Stimulated activated naive CD8-positive, alpha-beta T cell treated with anti-CD3 and anti-CD28 coated beads, Interleukin-15, amount 100 ng/mL, for 72 hours (primary cell): ENCODE measurements around the gene ETFA.
"Not testable (repeated sequence)": the region's sequence is repeated elsewhere in the genome, so short reads cannot be mapped to it uniquely, and the experiment has no call there.

Experiments used
- ATAC-seq: fragments of 150-1000 bp; cut with Tn5 transposase; 2 replicates; pipeline ENCODE4 v1.10.0; 2021; ENCODE audit warnings: mild to moderate bottlenecking, moderate library complexity
- DNase-seq, 2 donors: peaks; one replicate each; pipeline ENCODE4 v3.0.0; 2021 to 2022
- H3K27ac Mint-ChIP-seq, 2 donors: one replicate each; pipeline ENCODE4 v1.8.0; 2022; ENCODE audit warnings: mild to moderate bottlenecking in 2 of 2, mixed read lengths in 2 of 2, moderate library complexity in 2 of 2
- H3K27me3 Mint-ChIP-seq: one replicate; pipeline ENCODE4 v1.8.0; 2022; ENCODE audit warnings: mixed read lengths
- H3K4me1 Mint-ChIP-seq: one replicate; pipeline ENCODE4 v1.8.0; 2022; ENCODE audit warnings: mild to moderate bottlenecking, mixed read lengths
- H3K4me3 Mint-ChIP-seq, 2 donors: one replicate each; pipeline ENCODE4 v1.8.0; 2022; ENCODE audit warnings: mild to moderate bottlenecking in 2 of 2, mixed read lengths in 2 of 2, moderate library complexity in 1 of 2
- H3K9me3 Mint-ChIP-seq, 2 donors: one replicate each; pipeline ENCODE4 v1.8.0; 2022; ENCODE audit warnings: mixed read lengths in 2 of 2

ETFA gene

DNA sequence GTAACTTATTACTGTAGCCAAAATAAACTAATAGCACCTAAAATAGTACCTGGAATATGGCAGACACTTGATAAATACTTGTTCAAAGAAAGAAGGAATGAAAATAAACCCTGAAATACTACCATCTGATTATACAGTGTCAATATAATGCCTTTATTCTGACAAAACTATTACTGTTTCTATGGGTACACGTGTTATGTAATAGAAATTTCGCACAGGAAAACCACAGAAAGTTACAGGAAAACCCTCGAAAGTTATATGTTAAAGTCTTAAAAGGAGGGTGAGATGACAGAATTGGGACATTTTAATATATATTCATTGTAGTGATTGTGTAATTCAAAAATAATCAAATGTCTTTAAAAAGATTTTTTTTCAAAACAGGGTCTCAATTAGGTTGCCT, 28.8 kb downstream of the ETFA start:
- DNase-seq (no peak), ATAC-seq (no peak)
- H3K4me1 Mint-ChIP-seq, result peaks cover 23% of the 10 kb centered on the region
- no peak overlapping the region for H3K4me3 Mint-ChIP-seq
- H3K27me3 Mint-ChIP-seq, result no peaks in the 10 kb centered on the region
- H3K27ac Mint-ChIP-seq, result no peak overlapping the region
- H3K9me3 Mint-ChIP-seq, result no peaks in the 10 kb centered on the region

DNA sequence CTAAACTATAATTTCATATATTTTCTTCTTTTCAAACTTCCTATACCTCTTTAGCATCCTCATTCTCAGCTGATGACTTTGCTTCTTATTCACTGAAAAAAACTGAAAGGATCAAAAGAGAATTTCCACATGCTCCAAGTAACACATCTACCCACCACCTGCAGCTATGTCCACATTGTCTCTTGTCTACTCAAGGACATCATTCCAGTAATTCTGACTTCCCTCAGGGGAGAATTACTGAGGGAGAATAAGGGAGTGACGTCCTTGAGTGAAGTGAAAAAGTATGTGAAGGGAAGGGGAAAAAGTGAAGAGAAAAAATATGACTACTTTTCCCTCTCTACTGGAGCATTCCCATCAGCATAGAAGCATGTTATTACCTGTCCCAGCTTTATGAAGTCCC, 32.6 kb downstream of the ETFA start:
- Mint-ChIP-seq H3K4me1 (peaks cover 8% of the 10 kb centered on the region), H3K27me3 (no peaks in the 10 kb centered on the region), H3K27ac (peak overlapping the region in 1 of 2 donors; percentile 59), H3K9me3 (no peaks in the 10 kb centered on the region), H3K4me3 (no peak overlapping the region)
- DNase-seq (no peak), ATAC-seq (no peak)

DNA sequence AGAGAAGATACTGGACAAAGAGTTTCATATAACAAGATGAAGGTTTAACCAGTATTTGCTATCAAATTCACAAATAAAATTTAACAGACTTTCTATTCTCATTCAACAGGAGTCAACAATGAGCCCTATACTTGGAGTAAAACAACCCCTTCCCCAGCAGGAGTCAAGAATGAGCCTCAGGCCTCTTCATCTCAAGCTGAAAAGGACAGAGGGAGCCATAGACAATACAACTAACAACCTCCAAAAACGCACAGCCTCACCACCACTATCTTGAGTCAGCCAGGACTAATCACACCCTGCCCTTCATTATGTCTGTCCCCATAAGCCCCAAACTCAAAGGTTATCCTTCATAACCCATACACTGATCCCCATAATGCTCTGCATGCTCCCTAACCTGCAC, 36.4 kb downstream of the ETFA start:
- DNase-seq (no peak), ATAC-seq (no peak)
- Mint-ChIP-seq H3K9me3 (no peaks in the 10 kb centered on the region), H3K4me3 (no peak overlapping the region), H3K4me1 (no peaks in the 10 kb centered on the region), H3K27me3 (no peaks in the 10 kb centered on the region), H3K27ac (no peak overlapping the region)

DNA sequence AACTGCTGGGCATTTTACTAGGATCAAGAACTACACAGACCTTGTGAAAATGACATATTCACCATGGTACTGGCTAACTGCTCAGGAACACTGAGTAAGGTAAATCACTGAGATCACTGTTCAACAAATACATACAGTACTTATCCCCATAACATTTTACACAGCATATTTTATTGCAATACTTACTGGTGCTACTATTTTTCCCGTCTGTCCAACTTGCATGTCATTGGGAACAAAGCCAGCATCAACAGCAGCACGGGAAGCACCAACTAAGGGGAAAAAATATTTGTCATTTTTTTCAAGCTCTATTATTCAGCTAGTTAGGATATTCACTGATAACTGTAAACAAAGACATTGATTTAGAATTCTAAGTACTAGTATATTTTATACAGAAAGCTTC, 37.0 kb downstream of the ETFA start:
- Mint-ChIP-seq H3K9me3 (peaks cover 0 to 4% of the 10 kb centered on the region in 2 donors), H3K4me1 (no peaks in the 10 kb centered on the region), H3K27ac (no peak overlapping the region), H3K4me3 (no peak overlapping the region), H3K27me3 (no peaks in the 10 kb centered on the region)
- no peak for ATAC-seq
- DNase-seq, result no peak

DNA sequence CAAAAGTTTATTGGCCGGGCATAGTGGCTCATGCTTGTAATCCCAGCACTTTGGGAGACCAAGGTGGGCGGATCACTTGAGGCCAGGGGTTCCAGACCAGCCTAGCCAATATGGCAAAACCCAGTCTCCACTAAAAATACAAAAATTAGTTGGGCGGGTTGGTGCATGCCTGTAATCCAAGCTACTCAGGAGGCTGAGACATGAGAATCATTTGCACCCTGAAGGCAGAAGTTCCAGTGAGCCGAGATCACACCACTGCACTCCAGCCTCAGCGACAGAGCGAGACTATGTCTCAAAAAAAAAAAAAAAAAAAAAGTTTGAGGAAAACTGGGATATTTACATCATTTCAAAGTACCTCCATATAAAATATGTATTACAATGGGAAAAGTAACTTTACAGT, 40.4 kb downstream of the ETFA start:
- Mint-ChIP-seq H3K27ac (no peak overlapping the region), H3K4me1 (no peaks in the 10 kb centered on the region), H3K9me3 (peaks cover 4 to 14% of the 10 kb centered on the region in 2 donors), H3K4me3 (no peak overlapping the region), H3K27me3 (no peaks in the 10 kb centered on the region)
- ATAC-seq (no peak), DNase-seq (no peak)

DNA sequence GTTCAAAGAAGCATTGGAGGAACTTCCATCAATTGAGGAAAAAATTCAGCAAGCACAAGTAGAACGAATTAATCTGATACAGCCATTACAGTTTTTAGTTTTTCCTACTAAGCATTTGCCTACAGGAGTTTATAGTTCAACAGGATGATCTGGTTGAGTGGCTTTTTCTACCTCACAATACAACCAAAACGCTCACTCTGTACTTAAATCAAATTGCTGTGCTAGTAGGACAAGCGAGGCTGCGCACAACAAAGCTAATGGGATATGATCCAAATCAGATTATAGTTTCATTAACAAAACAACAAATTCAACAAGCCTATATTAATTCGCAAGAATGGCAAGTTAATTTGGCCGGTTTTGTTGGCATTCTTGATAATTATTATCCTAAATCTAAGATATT, 44.2 kb downstream of the ETFA start:
- no peak overlapping the region for H3K4me3 Mint-ChIP-seq
- H3K9me3 Mint-ChIP-seq, result peaks cover 15 to 46% of the 10 kb centered on the region in 2 donors
- no peaks in the 10 kb centered on the region for H3K4me1 Mint-ChIP-seq
- no peaks in the 10 kb centered on the region for H3K27me3 Mint-ChIP-seq
- H3K27ac Mint-ChIP-seq, result no peak overlapping the region
- no peak for ATAC-seq
- DNase-seq, result no peak

DNA sequence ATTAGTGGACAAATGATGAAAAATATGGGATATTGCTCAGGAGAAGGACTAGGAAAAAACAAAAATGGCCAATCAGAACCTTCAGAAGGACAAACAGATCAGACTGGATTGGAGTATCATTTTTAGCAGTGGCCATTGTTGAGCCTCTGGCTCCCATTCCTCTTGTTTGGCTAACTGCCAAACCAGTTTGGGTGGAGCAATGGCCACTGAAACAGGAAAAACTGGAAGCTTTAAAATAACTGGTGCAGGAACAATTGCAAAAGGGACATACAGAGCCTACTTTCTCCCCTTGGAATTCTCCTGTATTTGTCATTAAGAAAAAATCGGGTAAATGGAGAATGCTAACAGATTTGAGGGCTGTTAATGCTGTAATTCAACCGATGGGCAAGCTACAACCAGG, 45.5 kb downstream of the ETFA start:
- DNase-seq, H3K4me3 Mint-ChIP-seq, ATAC-seq, H3K27me3 Mint-ChIP-seq, H3K27ac Mint-ChIP-seq, H3K4me1 Mint-ChIP-seq: not testable (repeated sequence)
- H3K9me3 Mint-ChIP-seq, result peaks cover 15 to 46% of the 10 kb centered on the region in 2 donors

DNA sequence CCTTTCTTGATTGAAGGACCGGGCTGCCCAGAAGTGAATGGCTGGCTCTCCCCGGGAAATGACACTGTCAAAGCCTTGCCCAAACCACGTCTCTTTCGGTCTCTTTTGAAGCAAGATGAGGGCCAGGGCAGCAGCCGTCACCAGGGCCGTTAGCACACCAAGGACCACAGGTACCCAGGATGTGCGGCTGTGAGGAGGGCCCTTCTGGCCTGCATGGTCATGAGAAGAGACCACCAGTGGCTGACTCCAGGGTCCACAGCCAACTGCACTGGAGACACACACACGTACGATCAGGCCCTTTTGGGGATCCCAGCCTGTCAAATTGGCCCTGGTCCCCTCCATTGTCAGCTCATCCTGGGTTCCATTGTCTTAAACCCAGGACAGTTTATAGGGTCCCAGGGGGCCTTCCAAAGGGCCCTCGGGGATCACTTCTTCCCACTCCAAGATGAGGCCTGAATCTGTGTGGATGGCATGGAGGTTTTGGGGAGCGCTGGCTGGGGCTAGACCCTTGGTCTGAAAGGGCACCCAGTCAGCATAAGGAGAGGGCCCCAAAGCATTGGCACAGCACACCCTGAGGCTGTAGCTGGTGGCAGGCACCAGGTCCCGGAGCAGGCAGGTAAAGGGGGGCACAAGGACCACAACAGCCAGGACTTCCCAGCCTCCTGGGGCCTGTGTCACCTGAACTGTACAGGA, 50.9 kb downstream of the ETFA start:
- Mint-ChIP-seq H3K27me3 (no peaks in the 10 kb centered on the region), H3K9me3 (peaks cover 11 to 27% of the 10 kb centered on the region in 2 donors), H3K4me1 (no peaks in the 10 kb centered on the region), H3K27ac (peak overlapping the region in 1 of 2 donors; percentile 12), H3K4me3 (no peak overlapping the region)
- DNase-seq, result no peak
- no peak for ATAC-seq

DNA sequence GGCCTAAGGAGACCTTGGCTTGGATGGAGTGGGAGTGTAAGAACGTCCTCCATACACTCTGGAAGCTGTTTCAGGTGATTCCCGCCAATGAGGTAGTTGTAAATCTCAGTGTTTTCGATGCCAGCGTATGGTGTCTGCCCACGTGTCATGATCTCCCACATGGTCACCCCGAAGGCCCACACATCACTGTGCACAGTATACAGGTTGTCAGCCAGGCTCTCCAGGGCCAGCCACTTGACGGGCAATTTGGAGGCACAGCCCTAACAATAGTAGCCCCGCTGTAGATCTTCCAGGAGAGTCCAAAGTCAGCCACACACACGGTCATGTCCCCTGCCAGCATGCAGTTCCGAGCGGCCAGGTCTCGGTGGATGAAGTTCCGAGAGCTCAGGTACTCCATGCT, 51.9 kb downstream of the ETFA start:
- no peaks in the 10 kb centered on the region for H3K27me3 Mint-ChIP-seq
- no peak overlapping the region for H3K4me3 Mint-ChIP-seq
- no peak for ATAC-seq

DNA sequence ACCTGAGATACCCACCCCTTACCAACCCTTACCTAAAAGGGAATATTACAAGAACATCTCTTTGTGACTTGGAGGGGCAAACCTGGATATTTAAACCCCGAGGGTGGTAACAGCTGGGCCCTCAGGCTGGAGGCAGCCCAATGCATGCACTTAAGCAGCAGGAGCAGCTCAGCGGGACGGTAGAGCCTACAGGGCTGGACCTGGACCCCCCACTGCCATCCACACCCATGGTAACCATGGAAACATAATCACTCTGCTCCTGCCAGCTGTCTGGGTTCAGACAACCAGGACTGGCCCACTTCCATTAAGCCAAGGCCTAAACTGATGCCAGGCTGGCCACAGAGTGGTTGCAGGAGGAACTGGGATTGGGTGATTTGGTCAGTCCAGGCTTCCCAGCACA, 52.8 kb downstream of the ETFA start:
- Mint-ChIP-seq H3K4me3 (no peak overlapping the region), H3K9me3 (peaks cover 8 to 9% of the 10 kb centered on the region in 2 donors), H3K27me3 (no peaks in the 10 kb centered on the region), H3K27ac (no peak overlapping the region), H3K4me1 (no peaks in the 10 kb centered on the region)
- no peak for DNase-seq
- ATAC-seq, result no peak

More for the DNA sequence above, 51.9 kb downstream of the ETFA start:
- no peak for DNase-seq
- H3K9me3 Mint-ChIP-seq, result peaks cover 11 to 19% of the 10 kb centered on the region in 2 donors
- H3K4me1 Mint-ChIP-seq, result no peaks in the 10 kb centered on the region
- peak overlapping the region in 1 of 2 donors; percentile 89 for H3K27ac Mint-ChIP-seq

DNA sequence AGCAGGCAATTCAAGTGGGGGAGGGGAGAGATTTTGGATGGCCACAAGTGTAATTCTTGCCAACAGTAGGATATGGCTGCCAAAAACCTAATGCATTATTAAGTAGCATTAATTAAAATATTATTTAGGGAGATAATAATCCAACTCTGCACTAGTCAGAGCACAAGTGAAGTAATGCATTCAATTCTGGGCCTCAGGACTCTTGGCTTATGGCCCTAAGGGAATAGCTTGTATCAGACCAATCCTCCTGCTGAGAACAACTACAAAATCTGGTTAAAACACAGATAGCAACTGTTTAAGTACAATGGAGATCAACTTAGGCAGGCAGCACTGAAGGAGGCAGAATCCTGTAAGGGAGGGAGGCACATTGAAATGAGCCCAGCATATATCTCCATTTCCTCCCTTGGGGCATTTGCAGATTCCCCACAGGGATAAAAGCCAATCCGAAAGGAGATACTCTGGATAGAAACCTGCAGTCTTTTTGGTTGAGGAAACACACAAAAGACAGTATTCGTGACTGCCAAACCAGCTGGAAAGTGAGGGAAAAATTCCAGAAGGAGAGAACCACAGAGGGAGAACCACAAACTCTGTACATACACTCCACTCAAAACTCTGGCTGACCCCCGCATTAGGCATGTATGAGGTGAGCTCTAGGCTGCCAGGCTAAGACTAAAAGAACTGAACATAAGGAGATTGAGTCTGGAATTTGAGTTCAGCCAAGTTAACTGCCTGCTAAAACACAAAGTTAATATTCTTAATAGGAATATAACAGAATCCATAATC, 57.4 kb downstream of the ETFA start:
- Mint-ChIP-seq H3K4me1 (no peaks in the 10 kb centered on the region), H3K27ac (no peak overlapping the region), H3K4me3 (no peak overlapping the region), H3K9me3 (no peaks in the 10 kb centered on the region), H3K27me3 (no peaks in the 10 kb centered on the region)
- no peak for DNase-seq
- no peak for ATAC-seq

DNA sequence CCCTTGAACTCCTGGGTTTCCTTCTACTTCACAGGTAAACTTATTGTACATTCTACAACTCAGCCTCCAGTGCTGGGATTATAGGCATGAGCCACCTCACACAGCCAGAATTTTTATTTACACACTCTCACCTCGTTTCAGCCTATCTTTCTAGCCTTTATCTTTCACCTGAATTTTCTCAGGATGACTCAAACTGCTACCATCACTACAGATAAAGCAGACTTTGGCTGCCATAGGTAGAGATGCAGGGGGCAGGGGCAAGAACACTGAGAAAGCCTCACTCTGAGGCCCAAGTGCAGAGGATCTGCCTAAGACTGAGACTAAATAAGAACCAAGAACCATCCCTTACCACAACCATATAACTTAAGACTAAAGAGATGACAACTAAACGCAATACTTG, 59.0 kb downstream of the ETFA start:
- DNase-seq, result no peak
- no peak for ATAC-seq
- no peak overlapping the region for H3K27ac Mint-ChIP-seq
- no peaks in the 10 kb centered on the region for H3K9me3 Mint-ChIP-seq
- no peaks in the 10 kb centered on the region for H3K27me3 Mint-ChIP-seq
- no peak overlapping the region for H3K4me3 Mint-ChIP-seq
- H3K4me1 Mint-ChIP-seq, result no peaks in the 10 kb centered on the region

DNA sequence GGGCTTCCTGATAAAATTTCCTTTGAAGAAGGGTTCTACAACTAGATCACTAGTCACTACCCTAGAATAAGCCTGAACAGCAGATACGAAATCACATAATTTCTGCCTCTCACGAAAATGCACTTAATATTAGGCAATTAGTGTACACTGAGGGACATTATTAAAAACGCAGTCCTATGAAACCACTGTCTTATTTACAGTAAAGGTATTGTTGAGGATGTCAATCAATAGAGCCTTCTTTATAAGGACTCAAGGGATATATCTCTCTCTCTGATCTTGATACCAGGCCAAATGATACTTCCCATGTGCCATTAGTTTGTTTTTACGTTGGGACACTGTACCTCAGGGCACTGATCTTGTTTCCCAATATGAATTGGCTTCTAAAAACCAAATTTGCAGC, 59.6 kb downstream of the ETFA start:
- Mint-ChIP-seq H3K27ac (no peak overlapping the region), H3K4me3 (no peak overlapping the region), H3K4me1 (no peaks in the 10 kb centered on the region), H3K27me3 (no peaks in the 10 kb centered on the region), H3K9me3 (no peaks in the 10 kb centered on the region)
- ATAC-seq (no peak), DNase-seq (no peak)

DNA sequence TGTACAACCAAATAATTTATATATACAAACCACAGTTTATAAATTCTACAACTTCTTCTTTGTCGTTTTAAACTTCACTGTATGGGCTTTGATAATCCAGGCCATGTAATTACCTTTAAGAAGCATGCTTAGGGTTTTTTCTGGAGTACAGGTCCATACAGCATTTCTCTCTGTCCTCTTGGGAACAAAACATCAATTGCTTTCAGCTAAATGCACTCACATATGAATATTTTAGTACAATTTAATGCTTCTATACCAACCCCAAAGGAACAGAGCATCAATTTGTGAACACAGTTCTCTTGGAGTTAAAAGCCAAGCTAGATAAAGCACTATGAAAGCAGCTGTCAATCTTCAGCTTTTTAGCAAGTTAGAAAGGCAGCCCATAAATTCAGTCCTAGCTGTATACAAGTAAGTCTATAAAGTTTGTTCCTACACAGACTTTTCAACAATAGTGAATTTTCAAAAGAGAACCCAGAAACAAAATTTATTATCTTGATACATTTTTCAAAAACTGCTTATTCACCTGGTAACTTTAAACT, 66.1 kb downstream of the ETFA start:
- H3K9me3 Mint-ChIP-seq, result no peaks in the 10 kb centered on the region
- DNase-seq (no peak), ATAC-seq (no peak)
- H3K4me3 Mint-ChIP-seq, result no peak overlapping the region
- H3K27ac Mint-ChIP-seq, result no peak overlapping the region
- no peaks in the 10 kb centered on the region for H3K4me1 Mint-ChIP-seq
- no peaks in the 10 kb centered on the region for H3K27me3 Mint-ChIP-seq

DNA sequence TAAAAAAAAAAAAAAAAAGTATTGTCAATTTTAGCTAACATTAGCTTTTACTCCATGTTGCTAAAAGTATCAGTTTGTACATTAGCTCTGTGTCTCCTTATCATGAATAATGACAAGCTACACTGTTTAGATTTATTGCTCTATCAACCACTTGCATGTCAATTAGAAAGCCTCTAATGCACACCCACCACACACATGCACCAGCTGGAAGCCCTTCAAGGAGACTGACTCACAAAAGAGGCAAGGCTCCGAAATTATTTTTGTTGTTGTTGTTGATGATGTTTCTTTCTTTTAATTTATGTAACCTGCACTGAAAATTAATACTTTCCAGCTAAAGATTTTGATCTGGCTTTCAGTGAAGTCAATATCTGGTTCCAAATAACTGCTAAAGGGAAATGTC, 71.5 kb downstream of the ETFA start:
- no peak for ATAC-seq
- H3K9me3 Mint-ChIP-seq, result no peaks in the 10 kb centered on the region
- H3K4me1 Mint-ChIP-seq, result no peaks in the 10 kb centered on the region
- H3K4me3 Mint-ChIP-seq, result no peak overlapping the region
- peak overlapping the region in 1 of 2 donors; percentile 30 for H3K27ac Mint-ChIP-seq
- H3K27me3 Mint-ChIP-seq, result no peaks in the 10 kb centered on the region
- no peak for DNase-seq

DNA sequence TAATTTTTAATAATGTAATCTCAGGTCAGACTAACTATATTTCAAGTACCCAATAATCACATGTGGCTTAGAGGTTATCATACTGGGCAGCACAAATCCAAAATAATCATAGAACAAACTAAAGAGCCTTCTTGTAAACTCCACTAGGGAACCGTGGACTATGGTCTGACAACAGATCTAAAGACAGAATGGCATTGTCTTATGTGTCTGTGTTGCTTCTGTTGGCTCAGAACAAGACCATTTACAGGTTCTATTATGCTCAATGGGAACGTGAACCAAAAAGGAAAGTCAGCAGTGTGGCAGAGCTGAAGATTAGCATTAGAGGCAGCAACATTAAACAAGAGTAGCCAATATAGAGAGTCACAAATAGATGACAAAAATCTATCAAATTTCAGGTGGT, 74.9 kb downstream of the ETFA start:
- H3K27ac Mint-ChIP-seq, result peak overlapping the region in 1 of 2 donors; percentile 10
- H3K9me3 Mint-ChIP-seq, result no peaks in the 10 kb centered on the region
- DNase-seq, result no peak
- no peaks in the 10 kb centered on the region for H3K4me1 Mint-ChIP-seq
- no peaks in the 10 kb centered on the region for H3K27me3 Mint-ChIP-seq
- no peak overlapping the region for H3K4me3 Mint-ChIP-seq
- no peak for ATAC-seq
